NCI-H774 (cell line): ENCODE data around the gene FYB2.

ENCODE experiments used
- DNase-seq: peaks from one replicate; lab custom pipeline; 2025; lab: John Stamatoyannopoulos, UW

Gene FYB2, protein sequence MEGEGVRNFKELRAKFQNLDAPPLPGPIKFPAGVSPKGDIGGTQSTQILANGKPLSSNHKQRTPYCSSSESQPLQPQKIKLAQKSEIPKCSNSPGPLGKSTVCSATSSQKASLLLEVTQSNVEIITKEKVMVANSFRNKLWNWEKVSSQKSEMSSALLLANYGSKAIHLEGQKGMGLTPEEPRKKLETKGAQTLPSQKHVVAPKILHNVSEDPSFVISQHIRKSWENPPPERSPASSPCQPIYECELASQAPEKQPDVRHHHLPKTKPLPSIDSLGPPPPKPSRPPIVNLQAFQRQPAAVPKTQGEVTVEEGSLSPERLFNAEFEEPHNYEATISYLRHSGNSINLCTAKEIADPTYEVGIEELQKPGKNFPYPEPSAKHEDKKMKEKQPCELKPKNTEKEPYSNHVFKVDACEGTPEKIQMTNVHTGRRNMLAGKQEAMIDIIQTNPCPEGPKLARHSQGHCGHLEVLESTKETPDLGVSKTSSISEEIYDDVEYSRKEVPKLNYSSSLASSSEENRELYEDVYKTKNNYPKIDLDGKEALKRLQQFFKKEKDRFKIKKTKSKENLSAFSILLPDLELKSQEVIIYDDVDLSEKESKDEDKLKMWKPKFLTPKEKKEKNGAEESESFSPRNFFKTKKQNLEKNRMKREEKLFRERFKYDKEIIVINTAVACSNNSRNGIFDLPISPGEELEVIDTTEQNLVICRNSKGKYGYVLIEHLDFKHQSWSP

DNA sequence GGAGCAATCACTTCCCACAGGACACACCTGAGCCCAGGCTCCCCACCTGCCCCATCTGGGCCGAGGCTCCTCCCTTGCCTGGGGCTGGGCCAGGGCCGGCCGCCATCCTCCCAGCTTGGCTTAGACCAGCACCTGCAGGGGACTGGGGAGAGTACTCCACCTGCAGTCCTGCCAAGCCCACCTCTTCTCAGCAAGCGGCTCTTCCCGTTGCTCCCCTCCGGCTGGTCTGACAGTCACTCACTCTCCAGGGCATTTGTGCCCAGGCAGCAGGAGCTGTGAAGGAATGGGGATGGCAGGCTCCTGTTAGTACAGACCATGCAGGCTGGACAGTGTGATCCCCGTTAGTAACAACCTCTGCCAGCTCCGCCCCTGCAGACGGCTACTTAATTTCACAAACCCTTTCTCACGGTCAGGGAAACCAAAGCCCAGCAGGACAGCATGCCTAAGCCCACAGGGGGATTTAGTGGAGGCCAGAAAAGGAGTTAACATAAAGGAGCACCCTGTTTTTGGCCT is at the start of gene FYB2:
Gene FYB2 (minus strand): TSS at position 18 of the 513 bp plus-strand sequence. CDS start 114 bp downstream, outside the sequence.
- DNase-seq, result no peak

DNA sequence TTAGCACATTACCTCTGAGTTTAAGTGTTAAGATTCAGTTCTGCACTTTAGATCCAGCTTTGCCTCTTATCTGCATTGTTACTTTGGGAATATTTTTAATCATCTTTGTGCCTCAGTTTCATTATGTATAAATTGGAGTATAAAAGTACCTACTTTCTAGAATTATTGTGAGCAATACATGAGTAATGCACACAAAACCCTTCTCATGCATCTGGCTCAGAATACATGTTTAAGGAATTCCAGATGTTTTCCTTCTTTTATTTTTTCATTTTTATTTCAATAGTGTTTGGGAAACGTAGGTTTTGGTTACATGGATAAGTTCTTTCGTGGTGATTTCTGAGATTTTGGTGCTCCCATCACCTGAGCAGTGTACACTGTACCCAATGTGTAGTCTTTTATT is 49.6 kb upstream of the FYB2 start:
- no peak for DNase-seq

DNA sequence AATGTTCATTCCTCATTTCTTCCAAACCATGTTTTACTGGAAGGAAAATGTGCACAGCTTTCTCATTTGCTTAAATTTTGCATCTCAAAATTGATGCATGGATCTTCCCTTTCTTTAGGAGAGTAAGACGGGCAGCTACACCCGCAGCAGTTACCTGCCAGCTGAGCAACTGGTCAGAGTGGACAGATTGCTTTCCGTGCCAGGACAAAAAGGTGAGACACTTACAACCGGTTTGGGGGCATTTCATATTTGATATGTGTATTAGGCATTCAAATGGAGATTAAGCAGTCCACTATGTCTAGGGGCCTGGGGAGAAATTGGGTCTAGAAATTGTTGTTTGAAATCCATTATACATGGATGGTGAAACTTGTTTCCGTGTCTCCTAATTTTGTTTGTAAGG is 48.3 kb upstream of the FYB2 start:
- DNase-seq, result no peak

DNA sequence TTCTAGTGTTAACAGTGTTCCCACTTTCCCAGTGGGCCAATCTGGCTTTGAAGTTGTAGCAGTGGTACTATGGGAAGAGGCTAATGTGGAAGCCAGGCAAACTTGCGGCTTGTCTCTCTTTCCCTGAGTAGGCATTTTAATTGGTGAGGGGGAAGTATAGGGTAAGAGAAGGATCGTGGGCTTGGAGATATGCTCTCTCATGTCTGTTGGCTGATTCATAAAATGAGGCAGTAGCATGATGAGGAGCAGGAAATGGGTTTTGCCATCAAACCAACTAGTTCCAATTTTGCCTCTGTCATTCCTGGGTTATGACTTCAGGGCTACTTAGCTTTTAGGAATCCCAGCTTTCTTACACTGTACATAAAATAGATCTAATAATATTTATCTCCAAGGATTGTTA is 47.5 kb upstream of the FYB2 start:
- no peak for DNase-seq

DNA sequence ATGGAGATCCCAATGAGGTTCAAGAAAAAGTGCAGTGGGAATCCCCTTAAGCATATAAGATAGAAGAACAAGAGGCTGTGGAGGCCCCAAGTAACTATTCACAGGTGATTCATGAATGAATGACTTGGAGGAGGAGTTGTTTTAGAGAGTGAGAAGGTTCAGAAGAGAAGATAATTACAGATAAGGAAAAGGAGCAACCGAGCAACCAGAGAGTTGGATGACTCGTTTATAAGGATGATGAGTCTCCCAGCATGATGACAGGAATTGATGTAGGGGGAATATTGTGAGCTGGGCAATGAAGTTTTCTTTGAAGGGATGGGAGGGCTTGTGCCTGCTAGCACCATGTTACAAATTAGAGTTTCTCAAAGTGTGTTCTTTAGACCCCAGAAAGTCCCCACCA is 45.2 kb upstream of the FYB2 start:
- no peak for DNase-seq

DNA sequence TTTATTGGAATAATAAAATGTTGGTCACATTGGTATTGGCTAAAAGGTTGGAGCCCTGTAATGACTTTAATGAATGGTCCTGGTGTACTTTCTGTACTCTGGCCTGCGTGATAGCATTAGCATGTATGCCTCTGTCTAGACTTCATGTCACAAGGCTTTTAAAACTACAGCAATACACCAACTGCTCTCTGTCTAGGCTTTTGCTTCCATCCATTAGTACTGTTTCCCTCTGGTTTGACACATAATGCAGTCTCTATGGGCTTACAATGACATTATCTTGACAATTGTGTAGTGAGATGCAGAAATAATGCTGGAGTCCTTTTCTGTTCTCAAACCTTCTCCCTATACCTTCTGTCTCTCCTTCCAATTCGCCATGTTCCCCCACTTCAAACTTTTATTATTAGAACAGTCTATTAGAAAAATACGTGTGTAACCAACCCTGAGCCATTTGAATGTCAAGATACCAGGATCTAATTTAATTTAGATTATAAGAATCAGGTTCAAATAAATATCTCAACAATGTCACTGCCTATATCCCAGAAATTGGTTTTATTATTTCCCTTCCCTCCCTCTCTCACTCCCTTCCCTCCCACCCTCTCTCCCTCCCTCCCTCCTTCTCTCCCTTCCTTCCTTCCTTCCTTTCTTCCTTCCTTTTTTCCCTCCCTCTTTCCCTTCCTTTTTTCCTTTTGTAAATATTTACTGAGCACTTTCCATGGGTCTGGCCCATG is 44.2 kb upstream of the FYB2 start:
- no peak for DNase-seq

DNA sequence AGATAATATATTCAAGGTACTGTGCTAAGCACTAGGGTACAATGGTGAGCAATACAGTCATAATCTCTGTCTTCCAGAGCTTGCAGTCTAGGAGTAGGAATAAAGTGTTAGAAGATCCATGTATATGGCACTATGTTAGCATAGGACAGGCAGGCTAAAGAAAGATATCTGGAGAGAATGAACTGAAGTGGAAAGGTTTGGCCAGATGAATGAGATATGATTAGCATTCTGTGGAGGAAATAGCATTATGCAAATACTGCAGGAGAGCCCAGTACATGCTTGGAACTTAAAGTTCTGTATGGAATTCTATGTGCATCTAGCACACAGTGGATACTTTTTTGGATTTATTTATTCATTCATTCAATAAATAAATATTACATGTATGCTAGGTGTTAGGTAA is 40.1 kb upstream of the FYB2 start:
- DNase-seq, result no peak

DNA sequence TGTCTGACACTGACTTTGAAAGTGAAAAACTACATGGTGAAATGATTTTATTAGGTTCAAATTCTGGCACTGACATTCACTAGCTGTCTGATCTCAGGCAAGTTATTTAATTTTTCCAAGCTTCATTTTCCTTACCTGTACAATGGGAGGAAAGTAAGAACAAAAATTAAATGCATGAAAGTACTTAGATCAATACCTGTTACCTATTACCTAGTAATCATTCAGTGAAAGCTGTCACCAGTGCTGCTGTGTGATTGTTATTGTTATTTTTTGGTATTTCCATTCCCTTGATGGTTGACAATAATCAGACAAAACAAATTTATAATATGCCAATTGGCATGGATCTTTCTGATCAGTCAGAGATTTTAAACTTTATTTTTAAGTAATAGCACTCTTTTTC is 37.0 kb upstream of the FYB2 start:
- no peak for DNase-seq

DNA sequence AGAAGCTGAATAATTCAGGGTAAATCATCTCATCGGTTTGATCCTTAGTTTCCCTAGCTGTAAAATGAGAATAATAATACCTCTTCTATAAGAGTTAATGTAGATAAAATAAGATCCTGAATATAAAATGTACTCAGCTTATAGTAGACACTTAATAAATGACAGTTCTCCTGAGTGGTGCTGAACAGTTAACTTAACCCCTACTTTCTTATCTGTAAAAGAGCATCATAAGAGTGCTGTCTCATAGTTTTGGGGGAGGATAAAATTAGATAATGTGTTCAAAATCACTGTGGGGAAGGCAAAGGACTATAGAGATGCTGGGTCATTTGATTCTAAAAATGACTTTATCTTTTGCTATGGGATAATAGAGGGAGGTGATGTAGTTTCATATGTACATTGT is 36.0 kb upstream of the FYB2 start:
- DNase-seq, result no peak

DNA sequence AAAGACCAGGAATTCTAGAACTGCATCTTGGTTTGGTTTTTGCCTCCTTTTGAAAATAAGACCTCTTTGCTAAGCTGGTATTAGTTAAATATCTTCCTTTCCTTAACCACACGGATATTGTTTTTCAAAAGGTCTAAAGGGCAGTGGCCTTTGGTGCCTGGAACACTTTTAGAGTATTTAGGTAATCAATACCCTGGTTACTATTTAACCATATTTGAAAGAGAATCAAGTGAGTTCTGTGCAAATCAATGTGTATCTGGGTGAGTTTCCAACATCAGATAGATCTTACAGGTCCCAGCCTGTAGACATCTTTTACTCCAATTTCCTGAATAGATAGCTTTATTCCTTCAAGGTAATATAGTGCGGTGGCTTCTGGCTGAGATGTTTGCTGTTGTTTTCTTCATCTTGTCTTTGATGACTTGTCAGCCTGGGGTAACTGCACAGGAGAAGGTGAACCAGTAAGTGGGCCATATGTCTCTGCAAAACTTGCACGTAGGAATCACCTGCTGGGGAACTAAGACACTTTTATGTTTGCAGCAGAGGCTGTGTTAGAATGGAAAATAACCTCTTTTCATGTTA is 35.4 kb upstream of the FYB2 start, which contains the start of gene C8A:
Gene C8A (plus strand): TSS at position 277 of the 579 bp plus-strand sequence. CDS start 105 bp downstream, at position 382.
- DNase-seq, result no peak

DNA sequence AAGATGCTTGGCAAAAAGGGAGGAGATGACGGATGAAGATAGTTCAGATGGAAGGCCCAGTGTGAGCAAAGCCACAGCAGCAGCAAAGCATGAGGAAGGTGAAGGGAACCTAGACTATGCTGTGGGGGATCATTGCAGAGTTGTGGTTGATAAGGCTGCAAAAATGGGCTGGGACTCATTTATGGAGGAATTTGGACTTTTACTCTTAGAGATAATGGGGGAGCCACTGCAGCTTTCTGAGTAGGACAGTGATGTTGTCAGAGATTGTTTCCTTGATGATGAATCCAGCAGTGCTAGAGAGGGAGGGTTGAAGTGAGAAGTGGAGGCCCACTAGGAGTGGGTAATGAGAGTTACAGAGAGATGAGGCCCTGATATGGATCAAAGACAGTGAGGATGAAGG is 33.3 kb upstream of the FYB2 start:
- no peak for DNase-seq

DNA sequence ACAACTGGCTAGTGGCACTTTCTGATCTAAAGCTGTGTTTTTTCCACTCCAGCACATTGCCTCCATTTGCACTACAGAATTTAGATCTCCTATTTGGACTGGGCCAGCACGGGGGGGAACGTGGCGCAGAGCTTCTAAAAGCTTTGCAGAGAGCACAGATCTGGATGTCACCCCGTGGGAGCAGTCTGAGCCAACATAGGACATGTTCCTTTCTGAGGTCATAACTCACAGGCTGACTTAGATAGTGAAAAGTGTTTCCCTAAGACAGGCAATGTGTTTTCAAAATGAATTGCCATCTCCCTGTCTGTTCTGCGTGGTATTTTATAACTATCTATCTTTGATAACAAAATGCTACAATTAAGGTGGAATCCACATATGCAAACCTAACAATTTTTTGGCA is 31.7 kb upstream of the FYB2 start:
- no peak for DNase-seq

DNA sequence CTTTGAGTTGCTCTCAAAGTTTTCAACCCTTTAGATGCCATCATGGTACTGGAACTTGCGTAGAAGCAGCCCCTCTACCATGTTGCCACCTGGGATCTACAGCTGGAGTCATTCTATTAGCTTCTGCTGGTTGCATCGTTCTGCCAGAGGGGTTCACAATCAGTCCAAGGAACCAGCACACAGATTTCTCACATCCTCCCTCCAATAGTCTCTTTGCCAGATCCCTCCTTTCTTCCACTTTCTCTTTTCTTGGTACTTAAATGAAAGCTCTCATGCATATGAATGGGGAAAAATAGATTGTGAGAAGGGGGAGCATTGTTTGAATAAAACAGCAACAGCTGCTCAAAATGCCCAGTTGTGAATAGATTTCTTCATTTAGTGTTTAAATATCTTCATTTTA is 31.2 kb upstream of the FYB2 start:
- DNase-seq, result no peak

DNA sequence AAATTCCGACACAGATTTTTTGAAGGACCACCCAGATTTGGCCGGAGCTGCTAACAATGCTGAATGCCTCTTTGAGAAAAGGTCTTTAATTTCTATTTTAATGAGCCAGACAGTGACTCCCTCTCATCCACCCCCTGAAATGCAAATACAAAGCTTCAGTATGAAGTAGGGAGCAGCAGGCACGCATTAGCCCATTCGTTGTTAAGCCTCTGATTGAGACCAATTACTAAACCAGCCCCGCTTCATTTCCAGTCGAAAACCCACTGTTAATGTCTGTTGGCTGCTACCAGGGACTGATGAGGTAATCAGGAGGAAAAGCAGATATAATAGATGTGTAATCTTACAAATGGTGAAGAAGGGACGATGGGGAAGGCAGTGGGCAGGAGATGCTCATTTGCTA is 30.5 kb upstream of the FYB2 start:
- no peak for DNase-seq

DNA sequence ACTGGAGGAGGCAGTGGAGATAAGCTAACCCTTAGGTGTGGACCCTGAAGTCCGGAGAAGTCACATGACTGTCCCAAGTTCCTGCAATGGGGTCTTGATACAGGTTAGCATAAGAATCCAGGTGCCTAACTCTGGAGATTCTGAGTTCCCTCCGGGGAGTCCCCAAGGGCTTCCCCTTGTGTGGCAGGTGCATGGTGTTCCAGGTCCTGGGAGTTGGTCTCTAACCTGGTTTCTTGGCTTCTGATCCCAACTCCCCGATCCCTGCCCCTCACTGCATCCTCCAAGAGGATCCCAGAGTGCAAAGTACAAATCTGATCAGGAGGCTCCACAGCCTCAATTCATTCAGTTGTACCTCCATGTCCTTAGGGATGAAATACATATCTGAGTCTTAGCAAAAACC is 26.1 kb upstream of the FYB2 start:
- DNase-seq, result no peak

DNA sequence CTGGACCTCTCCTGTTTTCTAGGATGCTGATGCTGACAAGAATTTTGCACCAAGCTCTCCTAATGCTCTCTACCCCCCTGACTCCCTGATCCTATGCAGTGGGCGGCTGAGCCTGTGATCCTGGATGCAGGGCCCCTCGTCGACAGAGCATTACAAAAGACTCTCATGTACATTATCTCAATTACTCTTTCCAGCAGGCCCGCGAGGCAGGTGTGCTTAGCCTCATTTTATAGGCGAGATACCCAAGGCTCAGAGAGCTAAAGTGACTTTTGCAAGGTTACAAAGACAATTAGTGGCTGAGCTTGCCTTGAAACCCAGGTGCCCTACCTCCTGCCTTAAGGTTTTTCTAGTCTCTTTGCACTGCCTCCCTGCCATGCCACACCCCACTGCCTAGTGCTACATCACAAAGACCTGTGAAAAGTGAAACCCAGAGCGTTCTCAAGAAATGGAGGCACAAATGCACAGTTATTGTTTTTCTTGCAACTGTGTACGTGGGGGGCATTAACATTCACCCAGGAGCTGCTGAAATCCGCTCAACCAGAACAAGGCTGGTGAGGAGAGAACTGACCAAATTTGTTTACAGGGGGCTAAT is 25.4 kb upstream of the FYB2 start:
- DNase-seq, result no peak

DNA sequence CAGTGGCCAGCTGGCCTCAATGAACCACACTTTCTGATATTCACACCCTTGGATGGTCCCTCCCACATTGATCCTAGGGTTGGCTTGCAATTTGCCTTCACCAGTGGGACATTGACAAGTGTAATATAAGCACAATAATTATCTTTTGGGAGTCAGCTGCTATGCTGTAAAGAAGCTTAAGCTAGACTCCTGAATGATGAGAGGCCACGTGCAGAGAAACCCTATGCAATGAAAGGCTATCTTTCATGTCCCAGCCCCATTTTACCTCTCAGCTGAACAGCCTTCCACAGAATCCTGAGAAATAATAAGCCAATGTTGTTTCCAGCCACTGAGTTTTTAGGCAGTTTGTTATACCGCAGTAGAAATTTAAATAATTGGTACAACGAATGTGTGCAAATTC is 24.3 kb upstream of the FYB2 start:
- no peak for DNase-seq

DNA sequence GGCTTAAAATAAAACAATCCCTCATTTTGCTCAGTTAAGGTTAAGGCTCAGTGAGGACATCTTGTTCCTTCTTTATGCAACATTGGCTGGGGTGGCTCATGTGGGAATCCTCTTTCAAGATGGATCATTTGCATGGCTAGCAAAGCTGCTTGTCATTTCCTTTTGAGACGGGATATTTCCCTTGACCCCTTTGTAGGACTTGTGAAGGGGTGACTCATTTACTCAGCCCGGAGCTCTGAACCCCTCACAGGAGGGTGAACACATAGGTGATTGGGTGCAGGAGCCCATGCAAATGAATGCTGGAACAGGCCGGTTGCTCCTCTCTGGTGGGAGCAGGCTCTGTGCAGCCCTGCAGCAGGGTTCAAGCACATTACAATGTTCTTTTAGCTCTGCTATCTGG is 19.6 kb upstream of the FYB2 start:
- no peak for DNase-seq

DNA sequence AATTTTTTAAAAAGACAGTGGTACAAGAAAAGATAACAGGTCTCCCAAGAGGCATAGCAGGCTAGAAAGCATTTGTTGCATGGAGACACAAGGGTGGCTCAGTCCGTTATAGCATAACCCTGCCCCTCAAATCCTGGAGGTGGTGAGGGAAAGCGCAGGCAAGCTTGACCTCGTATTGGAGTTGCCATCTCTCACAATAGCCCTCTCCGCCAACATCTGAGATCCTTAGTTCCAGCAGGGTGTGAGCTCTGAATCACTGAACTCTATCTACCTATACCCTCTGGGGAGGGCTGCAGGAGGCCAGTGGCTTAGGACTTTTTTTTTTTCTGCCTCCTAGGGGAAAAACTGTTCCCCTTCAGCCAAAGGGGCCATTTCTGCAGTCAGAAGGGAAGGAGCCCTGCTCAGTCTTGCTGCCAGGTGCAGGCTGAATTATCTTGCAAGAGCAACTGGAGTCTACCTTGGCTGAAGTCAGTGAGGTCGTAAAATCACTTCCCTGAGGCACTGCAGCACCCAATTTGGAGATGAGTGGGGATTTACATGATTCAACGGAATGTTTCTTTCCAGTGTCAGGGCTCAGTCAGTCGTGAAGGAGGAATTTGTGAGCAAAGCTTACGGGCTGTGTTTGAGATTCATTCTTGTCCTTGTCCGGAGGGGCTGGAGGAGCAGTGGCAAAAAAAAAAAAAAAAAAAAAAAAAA is 18.2 kb upstream of the FYB2 start:
- DNase-seq, result no peak

DNA sequence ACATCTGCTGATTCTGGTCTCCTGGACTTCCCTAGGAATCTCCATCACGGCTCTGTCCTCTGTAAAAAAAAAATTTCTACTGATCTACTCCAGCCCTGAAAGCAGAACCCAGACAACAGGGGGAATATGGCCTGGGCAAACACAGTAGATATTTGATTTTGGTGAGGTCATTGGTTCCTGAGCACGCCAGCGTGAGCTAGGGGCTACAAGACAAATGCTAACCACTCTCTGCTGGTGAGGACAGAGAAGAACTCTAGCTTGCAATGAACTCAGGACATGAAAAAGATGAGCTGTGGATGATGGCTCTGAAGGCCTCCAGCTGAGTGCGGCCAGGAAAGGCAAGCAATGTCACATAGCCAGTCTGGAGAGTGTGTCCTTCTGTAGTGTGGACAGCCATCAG is 17.2 kb upstream of the FYB2 start:
- DNase-seq, result no peak

DNA sequence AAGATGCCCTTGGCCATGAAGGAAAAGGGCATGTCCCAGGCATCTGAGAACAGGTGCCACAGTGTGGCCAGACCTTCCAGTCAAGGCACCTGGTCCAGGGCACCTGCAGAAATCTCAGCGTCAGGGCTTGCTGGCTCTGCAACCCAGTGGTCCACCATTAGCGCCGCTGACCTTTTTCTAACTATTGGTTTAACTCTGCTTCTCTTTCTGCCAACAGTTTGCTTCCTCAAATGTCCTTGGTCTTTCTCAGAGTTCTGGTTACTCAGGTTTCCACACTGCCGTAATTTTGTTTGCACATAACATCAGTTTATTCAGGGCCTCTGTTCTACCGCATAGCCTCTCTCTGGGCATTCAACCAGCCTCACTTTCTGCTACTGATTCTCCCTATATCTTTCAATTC is 16.5 kb upstream of the FYB2 start:
- DNase-seq, result no peak
